ENCODE results near the gene APOO.
A peak's percentile ranks its signal among the peaks of the same experiment; 100 is the strongest.
"Not testable (repeated sequence)": the region's sequence is repeated elsewhere in the genome, so short reads cannot be mapped to it uniquely, and the experiment has no call there.

APOO gene

DNA sequence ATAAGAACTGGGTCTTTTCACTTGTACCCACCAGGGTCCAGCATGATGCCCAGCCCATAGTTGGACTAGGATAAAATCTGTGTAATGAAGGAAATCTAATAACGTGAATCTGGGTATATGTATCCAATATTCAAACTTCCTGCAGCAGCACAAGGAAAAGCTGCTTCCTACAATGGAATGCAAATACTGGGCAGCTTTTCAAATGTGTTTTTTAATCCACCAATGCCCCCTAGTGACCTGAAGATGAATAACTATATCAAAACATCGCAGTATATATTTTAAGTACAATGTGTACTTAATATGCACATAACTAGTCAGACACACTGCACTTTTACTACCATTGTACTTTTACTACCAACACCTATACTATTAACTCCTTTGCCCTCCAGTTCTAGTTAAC is 5.3 kb downstream of the APOO start:
- no peak overlapping the region for H3K27ac ChIP-seq
- TF ChIP-seq ZFX (IDR thresholded peaks at IDR 0.05; ENCODE audit: borderline replicate concordance): no peak
- TF ChIP-seq, protein P1, sequence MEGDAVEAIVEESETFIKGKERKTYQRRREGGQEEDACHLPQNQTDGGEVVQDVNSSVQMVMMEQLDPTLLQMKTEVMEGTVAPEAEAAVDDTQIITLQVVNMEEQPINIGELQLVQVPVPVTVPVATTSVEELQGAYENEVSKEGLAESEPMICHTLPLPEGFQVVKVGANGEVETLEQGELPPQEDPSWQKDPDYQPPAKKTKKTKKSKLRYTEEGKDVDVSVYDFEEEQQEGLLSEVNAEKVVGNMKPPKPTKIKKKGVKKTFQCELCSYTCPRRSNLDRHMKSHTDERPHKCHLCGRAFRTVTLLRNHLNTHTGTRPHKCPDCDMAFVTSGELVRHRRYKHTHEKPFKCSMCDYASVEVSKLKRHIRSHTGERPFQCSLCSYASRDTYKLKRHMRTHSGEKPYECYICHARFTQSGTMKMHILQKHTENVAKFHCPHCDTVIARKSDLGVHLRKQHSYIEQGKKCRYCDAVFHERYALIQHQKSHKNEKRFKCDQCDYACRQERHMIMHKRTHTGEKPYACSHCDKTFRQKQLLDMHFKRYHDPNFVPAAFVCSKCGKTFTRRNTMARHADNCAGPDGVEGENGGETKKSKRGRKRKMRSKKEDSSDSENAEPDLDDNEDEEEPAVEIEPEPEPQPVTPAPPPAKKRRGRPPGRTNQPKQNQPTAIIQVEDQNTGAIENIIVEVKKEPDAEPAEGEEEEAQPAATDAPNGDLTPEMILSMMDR (IDR thresholded peaks at IDR 0.05): peak; percentile 44

DNA sequence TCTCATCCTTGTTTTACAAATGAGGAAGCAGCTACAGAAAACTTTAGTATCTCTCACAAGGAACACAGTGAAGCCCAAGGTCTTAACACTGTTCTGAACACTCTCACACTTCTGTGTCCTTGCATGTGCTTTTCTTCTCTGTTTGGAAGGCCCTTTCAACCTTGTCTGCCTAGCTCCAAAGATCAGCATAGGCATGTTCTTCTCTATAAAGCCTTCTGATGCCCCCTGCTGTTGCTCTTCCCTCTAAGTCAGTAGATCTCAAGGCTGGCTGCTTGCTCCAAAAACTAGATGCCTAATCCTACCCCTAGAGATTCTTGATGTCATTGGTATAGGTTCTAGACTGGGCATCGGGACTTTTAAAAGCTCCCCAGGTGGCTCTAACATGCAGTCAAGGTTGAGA is 5.9 kb downstream of the APOO start:
- no peak for TF ChIP-seq ZFX (IDR thresholded peaks at IDR 0.05; ENCODE audit: borderline replicate concordance)
- TF ChIP-seq, protein P1 (IDR thresholded peaks at IDR 0.05): no peak; the same call in 1 of the 2 replicates
- H3K27ac ChIP-seq: no peak overlapping the region

DNA sequence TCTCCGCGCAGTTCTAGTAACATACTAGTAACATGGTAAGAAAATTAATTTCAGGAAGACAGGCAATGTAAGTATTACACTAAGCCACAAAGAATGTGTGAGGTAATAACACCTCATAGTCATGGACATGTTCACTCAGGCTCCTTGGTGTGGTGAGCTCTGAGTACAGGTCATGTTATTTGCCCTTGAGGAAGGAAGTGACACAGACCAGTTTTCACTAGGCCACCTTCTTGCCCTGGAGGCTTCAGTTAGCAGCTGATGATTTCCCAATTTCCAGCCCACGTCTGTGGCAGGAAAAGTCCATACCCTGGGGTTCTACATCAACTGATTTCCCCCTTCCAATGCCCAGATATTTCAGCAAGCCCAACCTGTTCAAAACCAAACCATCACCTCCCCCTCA is 6.7 kb downstream of the APOO start:
- TF ChIP-seq, protein P1 (IDR thresholded peaks at IDR 0.05): no peak
- TF ChIP-seq ZFX (IDR thresholded peaks at IDR 0.05; ENCODE audit: borderline replicate concordance): no peak
- no peak overlapping the region for H3K27ac ChIP-seq

DNA sequence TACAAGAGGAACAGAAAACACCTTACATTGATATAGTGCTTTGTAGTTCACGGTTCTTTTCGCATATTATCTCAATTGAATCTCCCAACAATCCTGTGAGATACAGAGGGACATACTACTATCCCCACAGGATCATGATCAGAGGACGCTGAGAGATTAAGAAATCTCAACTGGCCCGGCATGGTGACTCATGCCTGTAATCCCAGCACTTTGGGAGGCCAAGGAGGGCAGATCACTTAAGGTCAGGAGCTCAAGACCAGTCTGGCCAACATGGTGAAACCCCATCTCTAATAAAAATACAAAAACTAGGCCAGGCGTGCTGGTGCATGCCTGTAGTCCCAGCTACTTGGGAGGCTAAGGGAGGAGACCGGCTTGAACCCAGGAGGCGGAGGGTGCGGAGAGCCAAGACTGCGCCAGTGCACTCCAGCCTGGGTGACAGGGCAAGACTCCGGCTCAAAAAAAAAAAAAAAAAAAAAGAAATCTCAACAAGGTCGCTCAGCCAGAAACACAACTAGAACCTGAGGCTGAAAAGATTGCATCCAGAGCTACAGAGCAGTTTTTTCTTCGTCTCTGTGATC is 7.4 kb downstream of the APOO start:
- no peak overlapping the region for H3K27ac ChIP-seq
- TF ChIP-seq, protein P1 (IDR thresholded peaks at IDR 0.05): no peak
- TF ChIP-seq ZFX (IDR thresholded peaks at IDR 0.05; ENCODE audit: borderline replicate concordance): no peak

DNA sequence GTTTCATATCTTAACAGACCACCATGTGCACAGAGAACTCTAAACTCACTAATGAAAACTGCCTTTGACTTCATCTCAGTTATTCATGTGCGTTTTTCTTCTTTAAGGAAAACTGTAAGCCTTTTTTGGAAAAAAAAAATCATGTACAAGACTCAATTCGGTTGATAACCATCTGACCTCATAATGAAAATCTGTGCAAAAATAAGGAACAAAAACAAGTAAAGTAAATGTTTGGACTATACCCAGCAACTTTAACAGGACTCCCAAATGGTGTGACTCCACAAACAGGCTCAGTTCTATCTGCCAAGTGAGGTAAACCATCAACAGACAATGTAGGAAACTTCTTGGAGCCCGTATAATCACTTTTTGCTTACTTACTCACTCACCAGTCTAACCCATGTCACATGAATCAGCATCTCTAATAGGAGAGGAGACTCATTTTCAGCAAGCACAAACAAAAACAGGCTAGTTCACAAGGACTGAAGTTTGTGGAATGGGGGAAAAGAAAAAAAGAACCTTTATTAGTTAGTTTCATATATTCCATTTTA is 9.3 kb downstream of the APOO start:
- no peak for TF ChIP-seq ZFX (IDR thresholded peaks at IDR 0.05; ENCODE audit: borderline replicate concordance)
- TF ChIP-seq, protein P1 (IDR thresholded peaks at IDR 0.05): no peak
- no peak overlapping the region for H3K27ac ChIP-seq

DNA sequence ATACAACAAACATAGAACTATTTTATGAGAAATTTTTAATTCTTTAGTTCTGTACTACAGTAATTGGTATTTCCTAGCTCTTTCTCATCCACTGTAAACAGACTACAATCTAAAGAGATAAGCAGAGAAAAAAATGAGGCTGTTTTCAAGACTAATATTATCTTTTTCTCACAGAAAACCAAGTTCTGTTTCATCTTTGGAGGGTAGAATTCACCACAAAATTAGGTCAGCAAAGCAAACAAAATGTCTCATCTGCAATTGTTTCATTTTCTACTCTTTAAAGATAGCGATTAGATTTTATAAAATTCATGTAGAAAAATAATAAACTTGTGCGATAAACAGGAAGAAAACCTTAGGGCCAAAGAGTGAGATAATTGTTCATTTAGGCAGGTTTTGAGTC is 10.8 kb downstream of the APOO start:
- TF ChIP-seq, protein P1 (IDR thresholded peaks at IDR 0.05): no peak
- TF ChIP-seq ZFX (IDR thresholded peaks at IDR 0.05; ENCODE audit: borderline replicate concordance): no peak
- H3K27ac ChIP-seq: no peak overlapping the region

DNA sequence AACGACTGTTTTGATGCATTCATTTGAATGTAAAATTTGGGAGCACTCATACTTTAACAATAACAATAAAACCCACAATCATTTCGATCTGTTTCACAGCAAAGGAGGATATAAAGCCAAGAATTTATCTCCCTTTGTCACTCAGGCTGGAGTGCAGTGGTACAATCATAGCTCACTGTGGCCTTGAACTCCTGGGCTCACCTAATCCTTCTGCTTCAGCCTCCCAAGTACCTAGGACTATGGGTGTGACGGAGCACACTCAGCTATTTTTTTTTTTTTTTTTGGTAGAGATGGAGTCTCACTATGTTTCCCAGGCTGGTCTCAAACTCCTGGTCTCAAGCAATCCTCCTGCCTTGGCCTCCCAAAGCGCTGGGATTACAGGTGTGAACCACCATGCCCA is 11.2 kb downstream of the APOO start:
- H3K27ac ChIP-seq: not testable (repeated sequence)

DNA sequence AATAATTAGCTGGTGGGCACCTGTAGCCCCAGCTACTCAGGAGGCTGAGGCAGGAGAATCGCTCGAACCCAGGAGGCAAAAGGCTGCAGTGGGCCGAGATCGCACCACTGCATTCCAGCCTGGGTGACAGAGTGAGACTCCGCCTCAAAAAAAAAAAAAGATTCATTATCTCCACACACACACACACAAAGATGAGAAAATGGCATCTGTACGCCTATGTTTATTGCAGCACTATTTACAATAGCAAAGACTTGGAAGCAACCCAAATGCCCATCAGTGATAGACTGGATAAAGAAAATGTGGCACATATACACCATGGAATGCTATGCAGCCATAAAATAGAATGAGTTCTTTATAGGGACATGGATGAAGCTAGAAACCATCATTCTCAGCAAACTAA is 12.7 kb downstream of the APOO start:
- not testable (repeated sequence) for H3K27ac ChIP-seq
